HG02840 (cell line): Measurements from ENCODE around the gene PRKCE.
A peak's percentile ranks its signal among the peaks of the same experiment; 100 is the strongest.
"Not testable (repeated sequence)": the region's sequence is repeated elsewhere in the genome, so short reads cannot be mapped to it uniquely, and the experiment has no call there.

Source experiments
- ATAC-seq: cut with Tn5 transposase; IDR thresholded peaks from one replicate; pipeline ENCODE4 v1.9.1; 2021; ENCODE audit warnings: mild to moderate bottlenecking, moderate library complexity, moderate number of reproducible peaks; ENCODE audit not compliant: unreplicated experiment, low FRiP score

Gene PRKCE

DNA sequence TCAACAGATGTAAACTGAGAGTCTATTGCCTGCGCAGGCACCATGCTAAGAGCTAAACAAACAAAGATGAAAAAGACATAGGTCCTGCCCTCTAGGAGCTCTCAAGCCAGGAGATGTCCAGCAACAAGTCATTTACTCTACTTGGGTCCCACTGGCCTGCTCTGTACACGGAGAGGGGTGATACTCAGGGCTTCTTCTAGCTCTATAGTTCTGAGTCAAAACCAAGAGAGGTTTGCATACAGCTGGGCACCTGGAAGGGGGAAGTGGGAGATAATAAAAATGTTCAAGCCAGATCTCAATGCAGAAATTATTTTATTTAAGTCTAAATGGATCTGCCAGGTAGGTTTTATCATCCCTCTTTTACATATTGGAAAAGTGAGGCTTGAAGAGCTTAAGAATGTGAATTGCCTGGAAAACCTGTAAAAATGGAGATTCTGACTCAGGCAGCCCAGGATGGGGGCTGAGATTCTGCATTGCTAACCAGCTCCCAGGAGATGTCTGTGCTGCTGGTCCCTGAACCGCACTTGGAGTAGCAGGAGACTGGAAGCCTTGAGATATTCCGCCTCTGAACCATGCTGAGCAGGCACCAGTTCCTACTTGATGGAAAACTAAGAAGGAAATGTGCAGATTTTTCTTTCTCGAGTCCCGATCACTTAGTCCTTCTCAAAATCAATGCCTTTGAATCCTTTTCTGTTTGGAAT is 201.1 kb downstream of the PRKCE start:
- ATAC-seq, result peak; percentile 76

DNA sequence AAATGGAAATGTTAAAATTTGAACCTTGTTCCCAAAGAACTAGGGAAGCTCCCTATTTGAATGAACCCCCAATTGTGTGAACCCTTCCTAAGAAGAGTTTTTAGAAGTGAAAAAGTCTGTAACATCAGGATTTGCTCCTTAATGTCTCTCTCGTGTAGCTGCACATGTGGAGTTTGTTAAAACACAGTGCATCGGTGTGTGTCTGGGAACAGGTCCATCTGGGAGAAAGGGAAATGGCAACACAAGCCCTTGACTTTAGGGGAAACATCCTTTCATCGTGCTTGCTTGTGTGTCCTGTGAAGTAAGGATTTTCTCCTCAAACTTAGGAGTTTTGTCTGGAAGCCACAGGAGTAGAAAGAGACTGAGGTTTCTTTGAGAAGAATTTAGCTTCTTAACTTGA is 203.9 kb downstream of the PRKCE start:
- no peak for ATAC-seq

- ATAC-seq, result no peak
These were observed 205.2 kb downstream of the PRKCE start for GRCh38 chr2:45856391-45857274.

DNA sequence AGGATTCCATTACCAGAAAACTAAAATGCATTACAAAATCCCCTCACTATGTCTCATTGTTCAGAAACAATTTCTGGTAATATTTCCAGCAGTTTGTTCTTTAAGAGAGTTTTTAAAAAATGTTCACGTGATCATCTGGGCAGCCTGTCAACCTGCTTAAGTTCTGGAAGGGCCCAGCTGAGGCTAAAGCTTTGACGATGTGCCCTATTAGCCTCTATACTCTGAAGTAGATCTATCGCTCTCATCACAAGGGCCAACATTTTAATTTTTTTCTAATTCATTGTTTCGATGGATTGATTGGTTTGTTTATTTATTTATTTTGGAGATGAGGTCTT is 205.8 kb downstream of the PRKCE start:
- ATAC-seq, result no peak

GRCh38 chr2:45857867-45858520 is 206.5 kb downstream of the PRKCE start:
- ATAC-seq, result no peak

DNA sequence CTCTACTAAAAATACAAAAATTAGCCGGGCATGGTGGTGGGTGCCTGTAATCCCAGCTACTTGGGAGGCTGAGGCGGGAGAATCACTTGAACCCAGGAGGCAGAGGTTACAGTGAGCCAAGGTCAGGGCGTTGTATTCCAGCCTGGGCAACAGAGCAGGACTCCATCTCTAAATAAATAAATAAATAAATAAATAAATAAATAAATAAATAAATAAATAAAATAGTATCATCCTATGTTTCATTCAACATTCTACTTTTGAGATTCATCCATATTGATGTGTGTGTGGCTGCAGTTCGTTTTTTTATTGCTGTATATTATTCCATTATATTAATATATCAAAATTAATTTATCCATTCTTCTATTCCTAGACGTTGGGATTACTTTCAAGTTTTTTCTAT is 207.4 kb downstream of the PRKCE start:
- ATAC-seq, result not testable (repeated sequence)

GRCh38 chr2:45859682-45860081 is 208.2 kb downstream of the PRKCE start:
- no peak for ATAC-seq

DNA sequence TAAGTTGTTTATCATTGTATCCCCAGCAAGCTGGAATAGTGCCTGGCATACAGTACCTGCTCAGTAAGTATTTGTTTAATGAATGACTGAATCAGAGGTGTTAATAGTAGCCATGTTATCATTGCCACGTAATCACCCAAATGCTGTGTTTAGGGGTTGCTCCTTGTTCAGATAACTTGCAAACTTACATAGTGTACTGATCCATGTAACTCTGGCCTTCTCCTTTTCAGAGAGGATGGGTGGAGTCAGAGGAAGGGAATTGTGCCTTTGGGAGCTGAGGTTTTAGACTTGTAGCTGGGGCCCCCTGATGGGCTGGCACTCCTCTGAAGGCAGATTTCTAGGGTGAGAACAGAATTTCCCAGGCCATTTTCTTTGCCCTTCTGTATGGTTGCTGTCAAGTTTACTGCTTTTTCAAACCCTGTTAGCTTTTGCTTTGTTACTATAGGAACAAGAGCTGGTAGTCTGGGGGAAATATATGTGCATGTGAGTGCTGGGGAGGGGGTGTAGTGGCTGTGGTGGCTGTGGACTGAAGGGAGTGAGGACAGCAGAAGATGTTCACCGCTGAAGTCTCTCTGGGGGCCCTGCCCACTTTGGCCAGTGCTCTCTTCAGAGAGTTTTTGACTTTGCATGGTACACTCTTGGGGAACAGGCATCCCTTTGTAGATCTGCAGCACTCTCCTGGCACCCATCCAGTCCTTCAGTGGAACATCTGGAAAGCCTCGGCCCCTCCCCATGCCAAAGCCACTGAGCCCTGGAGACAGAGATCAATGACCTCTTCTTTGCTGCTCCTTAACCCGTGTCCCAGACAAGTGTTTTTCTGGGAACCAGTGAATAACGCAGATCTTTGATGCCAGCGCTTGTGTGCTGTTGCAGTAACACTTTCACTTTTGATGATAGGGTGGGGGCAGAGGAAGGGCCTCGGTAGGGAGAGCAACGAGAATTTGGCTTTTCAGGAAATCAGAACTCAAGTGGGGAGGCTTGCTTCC is 209.0 kb downstream of the PRKCE start:
- no peak for ATAC-seq

- ATAC-seq, result no peak
These were observed 211.4 kb downstream of the PRKCE start for GRCh38 chr2:45862843-45863242.

DNA sequence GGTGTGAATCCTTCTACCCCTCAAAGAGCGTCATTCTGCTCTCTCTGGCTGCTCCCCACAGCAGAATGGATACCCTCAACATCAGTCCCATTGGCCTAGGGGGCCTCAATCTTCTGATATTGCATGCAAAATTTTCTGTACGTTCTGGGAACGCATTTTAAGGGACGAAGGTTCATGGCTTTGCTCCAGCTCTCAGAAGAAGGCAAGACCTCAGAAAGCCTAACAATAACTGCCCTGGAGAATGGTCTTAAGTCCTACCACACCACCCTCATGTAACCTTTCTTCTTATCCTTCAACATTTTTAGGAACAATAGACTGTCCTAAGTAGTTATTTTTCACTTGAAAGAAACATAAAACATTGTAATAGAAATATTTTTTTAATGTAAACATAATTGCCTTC is 212.6 kb downstream of the PRKCE start:
- ATAC-seq, result no peak

- no peak for ATAC-seq
These were observed 215.9 kb downstream of the PRKCE start for GRCh38 chr2:45867349-45867748.

DNA sequence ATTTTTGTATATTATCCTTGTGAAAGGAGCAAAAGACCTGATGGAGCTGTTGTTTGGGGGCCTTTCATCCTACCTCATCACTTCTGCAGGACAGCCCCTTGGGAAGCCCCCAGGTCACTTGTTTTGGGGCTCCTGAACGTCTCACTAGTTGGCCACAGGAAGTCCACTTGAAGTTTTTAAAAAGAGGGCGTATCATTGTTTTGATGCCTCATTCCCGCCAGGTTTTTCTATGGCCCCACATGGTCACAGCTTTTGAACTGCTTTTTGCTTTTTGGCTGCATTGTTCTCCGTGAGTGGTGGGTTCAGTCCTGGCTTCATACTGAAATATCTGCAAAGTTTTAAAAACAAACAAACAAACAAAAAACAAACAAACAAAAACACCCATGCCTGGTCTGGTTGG is 216.3 kb downstream of the PRKCE start:
- no peak for ATAC-seq

DNA sequence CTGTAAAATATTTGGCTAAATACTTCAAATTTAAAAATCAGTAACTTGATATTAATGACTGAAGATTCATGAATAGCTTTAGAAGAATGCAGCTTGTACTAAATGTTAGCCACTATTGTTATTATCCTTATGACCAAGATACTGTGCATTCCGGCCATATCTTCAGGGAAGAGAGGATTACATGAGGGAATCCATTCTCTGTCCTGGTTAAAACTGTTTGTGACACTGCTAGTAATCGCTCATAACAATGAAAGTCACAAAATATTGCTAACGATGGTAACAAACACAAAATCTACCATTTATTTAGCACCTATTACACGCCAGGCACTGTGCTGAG is 217.7 kb downstream of the PRKCE start:
- ATAC-seq, result no peak

DNA sequence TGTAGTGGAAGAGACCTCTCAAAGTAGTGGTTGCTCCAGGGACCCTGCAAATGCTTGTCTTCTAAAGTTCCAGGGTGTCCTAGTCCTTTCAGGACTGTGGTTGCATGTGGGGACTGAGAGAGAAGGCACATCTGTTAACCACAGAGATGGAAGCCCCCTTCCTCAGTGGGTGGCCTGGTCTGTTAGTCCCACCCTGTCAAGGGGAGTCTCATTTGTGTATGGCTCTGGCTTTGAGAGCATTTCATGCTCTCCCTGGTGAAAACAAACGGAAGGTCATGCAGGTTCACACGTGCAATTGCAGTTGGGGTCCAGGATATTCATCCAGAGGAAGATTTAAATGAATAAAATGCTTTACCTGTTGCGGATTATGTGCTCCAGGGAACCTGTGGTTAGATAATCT is 219.6 kb downstream of the PRKCE start:
- ATAC-seq, result no peak

DNA sequence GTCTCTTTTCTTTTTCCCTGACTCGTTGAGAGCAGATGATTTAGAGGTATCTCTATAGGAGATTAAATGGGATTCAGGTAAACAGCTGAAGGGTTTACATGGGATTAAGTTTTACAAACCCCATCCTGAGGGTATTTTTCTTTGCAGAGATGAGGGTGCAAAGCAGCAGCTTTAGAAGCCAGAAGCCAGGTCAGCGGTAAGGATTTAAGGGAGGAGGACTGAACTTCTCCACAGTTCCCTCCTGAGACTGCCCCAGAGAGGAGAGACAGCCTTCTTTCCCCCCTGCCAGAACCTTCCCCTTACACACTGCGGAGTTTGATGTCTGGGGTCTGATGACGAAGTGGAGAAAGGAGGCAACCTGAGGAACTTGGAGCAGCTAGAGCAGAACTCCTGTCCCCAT is 220.1 kb downstream of the PRKCE start:
- ATAC-seq, result no peak

GRCh38 chr2:45872211-45872610 is 220.7 kb downstream of the PRKCE start:
- ATAC-seq, result no peak

DNA sequence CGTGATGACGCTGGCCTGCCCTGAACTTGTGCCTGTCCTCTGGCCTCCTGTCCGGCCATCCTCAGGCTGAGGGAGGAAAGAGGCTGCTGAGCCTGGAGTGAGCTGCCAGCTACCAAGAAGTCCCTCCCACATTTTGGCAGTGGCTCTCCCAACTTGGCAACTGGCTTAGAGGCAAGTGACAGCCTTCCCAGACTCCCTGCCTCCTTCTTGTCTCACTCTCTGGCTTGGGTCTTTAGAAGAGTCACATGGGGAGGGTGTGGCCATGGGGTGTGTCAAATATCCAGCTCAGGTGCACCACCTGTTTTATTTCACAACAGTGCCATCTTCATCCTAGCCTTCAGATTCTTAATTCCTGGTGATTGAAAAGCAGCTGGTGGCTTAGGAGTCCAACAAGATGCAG is 222.9 kb downstream of the PRKCE start:
- no peak for ATAC-seq

DNA sequence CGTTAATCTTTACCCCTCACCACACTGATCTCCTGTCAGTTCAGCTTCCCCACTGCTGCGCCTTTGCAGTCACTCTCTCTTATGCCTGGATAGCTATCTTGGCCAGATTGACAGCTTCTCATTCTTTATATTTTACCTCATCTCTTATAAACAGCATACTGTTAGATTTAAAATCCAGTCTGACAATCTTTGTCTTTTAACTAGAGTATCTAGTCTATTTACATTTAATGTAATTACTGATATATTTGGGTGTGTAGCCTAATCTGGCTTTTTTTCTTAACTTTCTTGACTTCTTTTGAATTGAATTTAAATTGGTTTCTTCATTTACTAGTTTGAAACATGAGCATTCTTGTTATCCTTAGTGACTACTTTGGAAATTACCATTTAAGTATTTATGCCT is 225.1 kb downstream of the PRKCE start:
- ATAC-seq, result no peak

DNA sequence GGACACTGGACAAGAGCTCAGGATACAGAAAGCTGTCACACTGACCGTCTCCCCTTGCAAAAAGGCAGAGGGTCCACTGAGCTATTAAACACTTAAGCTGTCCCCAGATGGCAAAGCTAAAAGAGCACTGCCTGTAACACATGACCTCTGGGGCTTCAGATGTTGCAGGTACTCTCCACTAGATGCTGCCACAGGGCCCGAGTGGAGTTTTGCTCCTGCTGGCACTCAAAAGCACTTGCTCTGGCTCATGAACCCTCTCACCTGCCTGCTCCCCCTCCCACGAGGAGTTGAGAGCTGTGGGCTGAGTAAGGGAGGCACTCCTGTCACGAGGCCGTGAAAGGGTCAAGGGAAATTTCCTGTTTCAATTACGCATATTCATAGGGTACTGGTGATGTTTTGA is 227.9 kb downstream of the PRKCE start:
- ATAC-seq, result no peak

DNA sequence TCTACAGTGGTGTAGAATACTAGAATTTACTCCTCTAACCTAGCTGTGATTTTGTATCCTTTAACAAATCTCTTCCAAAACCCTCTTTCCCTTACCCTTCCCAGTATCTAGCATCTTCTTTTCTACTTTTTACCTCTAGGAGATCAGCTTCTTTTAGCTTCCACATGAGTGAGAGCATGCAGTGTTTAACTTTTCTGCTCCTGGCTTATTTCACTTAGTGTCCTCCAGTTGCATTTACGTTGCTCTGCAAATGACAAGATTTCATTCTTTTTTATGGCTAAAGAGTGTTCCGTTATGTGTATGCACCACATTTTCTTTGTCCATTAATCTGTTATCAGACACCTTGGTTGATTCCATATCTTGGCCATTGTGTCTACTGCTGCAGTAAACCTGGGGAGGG is 228.5 kb downstream of the PRKCE start:
- ATAC-seq, result no peak
